ENCODE results near the gene LRRFIP1. TPM values are rescaled to one million over a fixed set of nuclear protein-coding genes. Genes with fewer than 3 reads are reported as not detected.
A peak's percentile ranks its signal among the peaks of the same experiment; 100 is the strongest.

LRRFIP1 gene
- total and polyA plus RNA-seq, 2 donors (not counting 1 experiment from before 2014, with no cell fraction given): 42.0 to 139 TPM

DNA sequence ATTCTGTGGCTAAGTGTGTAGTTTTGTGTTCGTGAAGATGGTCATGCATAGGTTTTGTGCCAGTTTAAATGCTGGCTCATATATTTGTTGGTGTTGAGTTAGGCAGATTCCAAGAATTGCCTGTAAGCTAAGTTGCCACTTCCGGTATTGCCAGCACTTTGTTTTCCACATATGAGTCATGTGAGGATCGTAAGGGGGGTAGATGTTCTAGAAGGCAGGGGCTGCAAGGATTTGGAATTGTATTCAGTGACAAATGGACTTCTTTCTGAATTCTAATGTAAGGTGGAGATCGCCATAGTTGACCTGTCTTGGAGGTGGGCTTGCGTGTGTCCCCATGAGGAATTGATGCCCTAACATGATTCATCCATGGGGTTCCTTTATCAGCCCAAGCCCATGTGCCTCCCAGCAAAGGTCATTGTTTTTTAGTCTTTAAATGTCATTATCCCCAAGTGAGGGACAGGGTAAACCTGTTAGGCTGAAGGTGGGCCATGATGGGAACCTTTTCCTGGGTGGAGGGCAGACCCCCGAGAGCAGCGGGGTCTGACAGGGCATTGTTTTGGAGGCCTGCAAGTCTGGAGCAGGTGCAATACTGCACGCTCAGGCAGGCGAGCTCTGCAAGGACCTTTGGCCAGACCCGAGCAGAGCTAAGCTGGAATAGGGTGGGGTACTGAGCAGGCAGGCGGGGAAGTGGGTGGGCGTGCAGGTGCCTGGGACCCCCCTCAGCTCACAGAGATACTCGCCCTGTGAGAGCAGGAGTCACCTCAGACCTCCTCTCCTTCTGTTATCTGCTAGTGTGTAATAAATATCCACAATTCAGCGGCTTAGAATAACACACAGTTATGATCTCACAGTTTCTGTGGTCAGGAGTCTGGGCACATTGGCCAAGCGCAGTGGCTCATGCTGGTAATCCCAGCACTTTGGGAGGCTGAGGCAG lies 77.4 kb downstream of the LRRFIP1 start:
- 78% methylated on average over 8 of the region's 15 CpGs for WGBS (ENCODE audit: insufficient coverage)
- intact Hi-C loops (cut with micrococcal nuclease): loop anchor here (5.0 kb wide), 1 partner anchor 37 kb away; no protein-coding TSS in a partner anchor
- DNase-seq: no peak

More for the DNA sequence above, 77.4 kb downstream of the LRRFIP1 start:
- no peak overlapping the region for H3K27ac ChIP-seq (ENCODE audit: low read length in 2 of 2)
- TF ChIP-seq EZH2 (IDR thresholded peaks at IDR 0.05; ENCODE audit: borderline replicate concordance, insufficient read depth, low read depth, low read length, poor library complexity, severe bottlenecking) (no peak), CTCF (IDR thresholded peaks at IDR 0.05) (no peak)
- no peak for ATAC-seq (ENCODE audit: low read depth)
- H3K9ac ChIP-seq (ENCODE audit: low read length): no peak overlapping the region
- ChIA-PET POLR2A (no interaction called here), CTCF (interaction anchor here (0.7 to 5.3 kb wide), 4 partner anchors 11 to 43 kb away, joined by 3 to 72 read pairs (median 6); no protein-coding TSS in a partner anchor)
- Mint-ChIP-seq H3K4me1 (peaks cover 81% of the 10 kb centered on the region), H3K4me3 (peak overlapping the region; percentile 58), H3K9me3 (ENCODE audit: insufficient read depth) (no peaks in the 10 kb centered on the region), H3K27ac (peak overlapping the region; percentile 16), H3K27me3 (no peaks in the 10 kb centered on the region)
- H3K4me2 ChIP-seq (replicated peaks; ENCODE audit: low read depth, low read length, poor library complexity, severe bottlenecking): peak overlapping the region; percentile 1
- H2AFZ ChIP-seq (ENCODE audit: insufficient read depth, low read depth, low read length, poor library complexity, severe bottlenecking): no peak overlapping the region
- peaks cover 0 to 33% of the 10 kb centered on the region in 2 experiments for H3K36me3 ChIP-seq (replicated peaks in 1 of 2; ENCODE audit: control extremely low read depth in 1 of 2, control insufficient read depth in 1 of 2, extremely low read depth in 1 of 2, insufficient read depth in 2 of 2, low read length in 1 of 2)
- H4K20me1 ChIP-seq (ENCODE audit: control insufficient read depth, insufficient read depth, low read length, poor library complexity, severe bottlenecking): peaks cover 100% of the 10 kb centered on the region
- peaks cover 58 to 79% of the 10 kb centered on the region in 2 donors for H3K4me1 ChIP-seq (ENCODE audit: control insufficient read depth in 2 of 2, insufficient read depth in 2 of 2, low read length in 2 of 2)
- H3K27me3 ChIP-seq (replicated peaks in 1 of 4; ENCODE audit: control extremely low read depth in 1 of 4, control insufficient read depth in 3 of 4, insufficient read depth in 4 of 4, low read length in 3 of 4): no peaks in the 10 kb centered on the region
- no peak overlapping the region for H3K4me3 ChIP-seq (ENCODE audit: control extremely low read depth in 1 of 5, extremely low read depth in 1 of 5, insufficient read depth in 1 of 5, low read depth in 2 of 5, low read length in 4 of 5)
- peaks cover 0 to 11% (median 0%) of the 10 kb centered on the region in 3 donors for H3K9me3 ChIP-seq (ENCODE audit: control extremely low read depth in 1 of 3, control insufficient read depth in 2 of 3, insufficient read depth in 1 of 3, low read length in 2 of 3)
- H3K79me2 ChIP-seq (ENCODE audit: control insufficient read depth, insufficient read depth, low read length): peaks cover 100% of the 10 kb centered on the region
